Rectal smooth muscle tissue (tissue), 1 donor: ENCODE results near the gene OTOGL.

ENCODE experiments used
- H3K27ac ChIP-seq: one replicate; pipeline ENCODE4 v1.7.0; 2013; ENCODE audit warnings: low read depth, low read length, inconsistent platforms
- H3K27me3 ChIP-seq: one replicate; pipeline ENCODE4 v1.7.0; 2013; ENCODE audit warnings: low read length; ENCODE audit not compliant: control insufficient read depth, insufficient read depth
- H3K36me3 ChIP-seq: one replicate; pipeline ENCODE4 v1.7.0; 2013; ENCODE audit warnings: low read length; ENCODE audit not compliant: control insufficient read depth, insufficient read depth
- H3K4me1 ChIP-seq: one replicate; pipeline ENCODE4 v1.7.0; 2013; ENCODE audit warnings: low read length; ENCODE audit not compliant: control insufficient read depth, insufficient read depth
- H3K4me3 ChIP-seq: one replicate; pipeline ENCODE4 v1.7.0; 2013; ENCODE audit warnings: low read length
- H3K9ac ChIP-seq: one replicate; pipeline ENCODE4 v1.7.0; 2013; ENCODE audit warnings: low read length

OTOGL gene

GRCh38 chr12:80173083-80173864 is 73.9 kb downstream of the OTOGL start:
- no peak overlapping the region for H3K9ac ChIP-seq
- H3K27ac ChIP-seq, result no peak overlapping the region
- no peaks in the 10 kb centered on the region for H3K27me3 ChIP-seq
- H3K4me1 ChIP-seq, result no peaks in the 10 kb centered on the region
- no peak overlapping the region for H3K4me3 ChIP-seq
- no peaks in the 10 kb centered on the region for H3K36me3 ChIP-seq

- H3K4me1 ChIP-seq, result no peaks in the 10 kb centered on the region
- H3K27ac ChIP-seq, result no peak overlapping the region
- no peaks in the 10 kb centered on the region for H3K36me3 ChIP-seq
- no peak overlapping the region for H3K9ac ChIP-seq
- no peak overlapping the region for H3K4me3 ChIP-seq
- no peaks in the 10 kb centered on the region for H3K27me3 ChIP-seq
These were observed 76.1 kb downstream of the OTOGL start for GRCh38 chr12:80175307-80175930.

- no peaks in the 10 kb centered on the region for H3K27me3 ChIP-seq
- H3K36me3 ChIP-seq, result no peaks in the 10 kb centered on the region
- H3K27ac ChIP-seq, result no peak overlapping the region
- H3K4me3 ChIP-seq, result no peak overlapping the region
- no peak overlapping the region for H3K9ac ChIP-seq
- no peaks in the 10 kb centered on the region for H3K4me1 ChIP-seq
These were observed 77.4 kb downstream of the OTOGL start for GRCh38 chr12:80176706-80177105.

- H3K27me3 ChIP-seq, result no peaks in the 10 kb centered on the region
- no peak overlapping the region for H3K9ac ChIP-seq
- H3K27ac ChIP-seq, result no peak overlapping the region
- no peaks in the 10 kb centered on the region for H3K4me1 ChIP-seq
- H3K4me3 ChIP-seq, result no peak overlapping the region
- no peaks in the 10 kb centered on the region for H3K36me3 ChIP-seq
These were observed 79.5 kb downstream of the OTOGL start for GRCh38 chr12:80178846-80179245.

GRCh38 chr12:80183939-80184338 is 84.6 kb downstream of the OTOGL start:
- H3K4me1 ChIP-seq, result peaks cover 7% of the 10 kb centered on the region
- no peaks in the 10 kb centered on the region for H3K27me3 ChIP-seq
- H3K4me3 ChIP-seq, result no peak overlapping the region
- H3K9ac ChIP-seq, result no peak overlapping the region
- no peaks in the 10 kb centered on the region for H3K36me3 ChIP-seq
- no peak overlapping the region for H3K27ac ChIP-seq

GRCh38 chr12:80184926-80185325 is 85.6 kb downstream of the OTOGL start:
- Histone ChIP-seq H3K36me3 (no peaks in the 10 kb centered on the region), H3K27ac (no peak overlapping the region), H3K9ac (no peak overlapping the region), H3K4me3 (no peak overlapping the region), H3K4me1 (peaks cover 7% of the 10 kb centered on the region), H3K27me3 (no peaks in the 10 kb centered on the region)

- Histone ChIP-seq H3K27ac (peak overlapping the region; percentile 81), H3K4me3 (no peak overlapping the region)
These were observed 87.4 kb downstream of the OTOGL start for GRCh38 chr12:80186727-80187217.

GRCh38 chr12:80187660-80188090 is 88.3 kb downstream of the OTOGL start:
- no peaks in the 10 kb centered on the region for H3K27me3 ChIP-seq
- no peaks in the 10 kb centered on the region for H3K36me3 ChIP-seq
- no peak overlapping the region for H3K9ac ChIP-seq
- H3K4me3 ChIP-seq, result no peak overlapping the region
- peak overlapping the region; percentile 81 for H3K27ac ChIP-seq
- peaks cover 7% of the 10 kb centered on the region for H3K4me1 ChIP-seq

More at GRCh38 chr12:80186727-80187217, 87.4 kb downstream of the OTOGL start:
- no peak overlapping the region for H3K9ac ChIP-seq
- no peaks in the 10 kb centered on the region for H3K36me3 ChIP-seq
- no peaks in the 10 kb centered on the region for H3K27me3 ChIP-seq
- peaks cover 7% of the 10 kb centered on the region for H3K4me1 ChIP-seq

- Histone ChIP-seq H3K4me3 (no peak overlapping the region), H3K9ac (no peak overlapping the region), H3K36me3 (no peaks in the 10 kb centered on the region), H3K27me3 (no peaks in the 10 kb centered on the region), H3K27ac (no peak overlapping the region), H3K4me1 (peaks cover 7% of the 10 kb centered on the region)
These were observed 89.2 kb downstream of the OTOGL start for GRCh38 chr12:80188576-80188975.

- no peaks in the 10 kb centered on the region for H3K36me3 ChIP-seq
- no peak overlapping the region for H3K9ac ChIP-seq
- H3K4me3 ChIP-seq, result no peak overlapping the region
- H3K4me1 ChIP-seq, result peaks cover 7% of the 10 kb centered on the region
- H3K27me3 ChIP-seq, result no peaks in the 10 kb centered on the region
- peak overlapping the region; percentile 16 for H3K27ac ChIP-seq
These were observed 89.9 kb downstream of the OTOGL start for GRCh38 chr12:80189241-80189640.

GRCh38 chr12:80190001-80190400 is 90.7 kb downstream of the OTOGL start:
- H3K36me3 ChIP-seq, result no peaks in the 10 kb centered on the region
- no peaks in the 10 kb centered on the region for H3K27me3 ChIP-seq
- H3K4me3 ChIP-seq, result no peak overlapping the region
- no peak overlapping the region for H3K27ac ChIP-seq
- no peak overlapping the region for H3K9ac ChIP-seq
- H3K4me1 ChIP-seq, result peaks cover 7% of the 10 kb centered on the region

GRCh38 chr12:80192087-80192486 is 92.8 kb downstream of the OTOGL start:
- Histone ChIP-seq H3K9ac (no peak overlapping the region), H3K4me3 (no peak overlapping the region), H3K4me1 (no peaks in the 10 kb centered on the region), H3K27ac (no peak overlapping the region), H3K27me3 (no peaks in the 10 kb centered on the region), H3K36me3 (no peaks in the 10 kb centered on the region)
